SU-DHL-6 (cell line): ENCODE measurements around the gene SPRY1.

ENCODE experiments used
- EZH2phosphoT487 ChIP-seq: fragments of 200-600 bp; sonication (generic), shearing (Covaris generic); conservative IDR thresholded peaks from 2 replicates; pipeline ENCODE4 v1.6.1; 2018; ENCODE audit warnings: mild to moderate bottlenecking, antibody characterized with exemption, low read length, moderate library complexity, mixed read lengths
- TF ChIP-seq, protein P1 (sequence below): fragments of 200-600 bp; sonication (generic); IDR thresholded peaks from one replicate; pipeline ENCODE4 v1.5.1; 2017; ENCODE audit warnings: antibody characterized with exemption, mild to moderate bottlenecking, low read length, moderate library complexity; ENCODE audit not compliant: insufficient read depth, poor library complexity, severe bottlenecking

- TF ChIP-seq, protein P1, sequence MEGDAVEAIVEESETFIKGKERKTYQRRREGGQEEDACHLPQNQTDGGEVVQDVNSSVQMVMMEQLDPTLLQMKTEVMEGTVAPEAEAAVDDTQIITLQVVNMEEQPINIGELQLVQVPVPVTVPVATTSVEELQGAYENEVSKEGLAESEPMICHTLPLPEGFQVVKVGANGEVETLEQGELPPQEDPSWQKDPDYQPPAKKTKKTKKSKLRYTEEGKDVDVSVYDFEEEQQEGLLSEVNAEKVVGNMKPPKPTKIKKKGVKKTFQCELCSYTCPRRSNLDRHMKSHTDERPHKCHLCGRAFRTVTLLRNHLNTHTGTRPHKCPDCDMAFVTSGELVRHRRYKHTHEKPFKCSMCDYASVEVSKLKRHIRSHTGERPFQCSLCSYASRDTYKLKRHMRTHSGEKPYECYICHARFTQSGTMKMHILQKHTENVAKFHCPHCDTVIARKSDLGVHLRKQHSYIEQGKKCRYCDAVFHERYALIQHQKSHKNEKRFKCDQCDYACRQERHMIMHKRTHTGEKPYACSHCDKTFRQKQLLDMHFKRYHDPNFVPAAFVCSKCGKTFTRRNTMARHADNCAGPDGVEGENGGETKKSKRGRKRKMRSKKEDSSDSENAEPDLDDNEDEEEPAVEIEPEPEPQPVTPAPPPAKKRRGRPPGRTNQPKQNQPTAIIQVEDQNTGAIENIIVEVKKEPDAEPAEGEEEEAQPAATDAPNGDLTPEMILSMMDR = no peak
- TF ChIP-seq EZH2phosphoT487 = no peak
These were observed 12.0 kb downstream of the SPRY1 start for GRCh38 chr4:123408471-123409084.
